Stimulated activated CD8-positive, alpha-beta memory T cell treated with anti-CD3 and anti-CD28 coated beads, Interleukin-4, amount 100 ng/mL, for 4 hours (primary cell): Measurements from ENCODE around the gene ANXA2R.
"Not testable (repeated sequence)": the region's sequence is repeated elsewhere in the genome, so short reads cannot be mapped to it uniquely, and the experiment has no call there.

ENCODE experiments used
- DNase-seq, 2 donors: peaks; one replicate each; pipeline ENCODE4 v3.0.0-alpha.2; 2020; ENCODE audit warnings: low read depth in 2 of 2, low spot score in 1 of 2

ANXA2R gene

DNA sequence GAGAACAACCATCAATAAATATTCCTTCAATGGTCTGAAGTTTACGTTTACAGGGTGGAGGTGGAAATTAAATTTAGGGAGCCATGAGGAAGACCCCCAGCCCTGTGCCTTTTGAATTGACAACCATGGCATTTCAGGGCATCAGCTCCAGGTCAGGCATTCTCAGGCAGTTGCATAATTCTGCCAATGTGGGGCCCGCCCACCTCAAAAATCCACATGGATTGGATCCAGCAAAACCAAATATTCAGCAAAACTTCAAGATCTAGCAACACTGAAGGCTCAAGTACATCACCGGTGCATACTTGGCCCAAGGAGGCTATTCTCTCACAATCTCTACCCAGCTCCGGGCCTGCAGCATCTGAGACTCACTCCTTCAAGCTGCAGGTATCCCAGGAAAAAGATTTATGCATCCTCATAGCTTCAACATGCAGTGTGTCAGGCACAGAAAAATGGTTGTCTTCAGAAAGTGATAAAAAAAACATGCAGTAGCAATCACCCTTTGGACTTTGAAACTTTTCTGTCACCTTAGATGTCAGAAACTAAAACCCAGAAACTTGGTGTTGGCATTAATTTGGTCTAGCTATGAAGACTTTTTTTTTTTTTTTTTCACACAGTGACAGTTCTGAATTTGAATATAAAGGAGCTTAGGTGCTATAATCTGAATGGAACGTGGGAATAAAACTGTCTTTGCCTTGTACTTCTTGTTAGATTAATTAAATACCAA is 21.4 kb upstream of the ANXA2R start:
- no peak for DNase-seq

DNA sequence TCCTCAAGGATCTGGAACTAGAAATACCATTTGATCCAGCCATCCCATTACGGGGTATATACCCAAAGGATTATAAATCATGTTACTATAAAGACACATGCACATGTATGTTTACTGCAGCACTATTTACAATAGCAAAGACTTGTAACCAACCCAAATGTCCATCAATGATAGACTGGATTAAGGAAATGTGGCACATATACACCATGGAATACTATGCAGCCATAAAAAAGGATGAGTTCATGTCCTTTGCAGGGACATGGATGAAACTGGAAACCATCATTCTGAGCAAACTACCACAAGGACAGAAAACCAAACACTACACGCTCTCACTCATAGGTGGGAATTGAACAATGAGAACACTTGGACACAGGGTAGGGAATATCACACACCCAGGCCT is 19.9 kb upstream of the ANXA2R start:
- not testable (repeated sequence) for DNase-seq

DNA sequence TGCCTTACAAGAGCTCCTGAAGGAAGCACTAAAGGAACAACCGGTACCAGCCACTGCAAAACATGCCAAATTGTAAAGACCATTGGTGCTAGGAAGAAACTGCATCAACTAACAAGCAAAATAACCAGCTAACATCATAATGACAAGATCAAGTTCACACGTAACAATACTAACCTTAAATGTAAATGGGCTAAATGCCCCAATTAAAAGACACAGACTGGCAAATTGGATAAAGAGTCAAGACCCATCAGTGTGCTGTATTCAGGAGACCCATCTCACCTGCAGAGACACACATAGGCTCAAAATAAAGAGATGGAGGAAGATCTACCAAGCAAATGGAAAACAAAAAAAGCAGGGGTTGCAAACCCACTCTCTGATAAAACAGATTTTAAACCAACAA is 15.0 kb upstream of the ANXA2R start:
- DNase-seq = not testable (repeated sequence)

DNA sequence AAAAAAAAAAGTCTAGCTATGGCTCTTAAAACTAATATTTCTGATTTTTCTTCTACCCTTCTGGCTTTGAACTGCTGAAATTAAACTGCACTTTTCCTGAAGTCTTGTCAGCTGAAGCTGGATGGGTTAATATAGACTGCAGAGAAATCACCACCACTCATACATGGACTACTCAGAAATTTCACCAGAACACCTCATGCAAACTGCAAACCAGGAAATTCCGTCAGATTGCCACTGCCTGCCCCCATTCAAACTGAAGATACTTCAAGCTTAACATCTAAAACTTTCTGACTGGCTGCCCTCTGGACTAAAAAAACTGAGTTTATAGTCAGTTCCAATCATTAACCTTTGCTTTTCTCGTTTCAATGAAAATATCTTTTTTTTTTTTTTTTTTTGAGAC is 11.6 kb upstream of the ANXA2R start:
- no peak for DNase-seq

DNA sequence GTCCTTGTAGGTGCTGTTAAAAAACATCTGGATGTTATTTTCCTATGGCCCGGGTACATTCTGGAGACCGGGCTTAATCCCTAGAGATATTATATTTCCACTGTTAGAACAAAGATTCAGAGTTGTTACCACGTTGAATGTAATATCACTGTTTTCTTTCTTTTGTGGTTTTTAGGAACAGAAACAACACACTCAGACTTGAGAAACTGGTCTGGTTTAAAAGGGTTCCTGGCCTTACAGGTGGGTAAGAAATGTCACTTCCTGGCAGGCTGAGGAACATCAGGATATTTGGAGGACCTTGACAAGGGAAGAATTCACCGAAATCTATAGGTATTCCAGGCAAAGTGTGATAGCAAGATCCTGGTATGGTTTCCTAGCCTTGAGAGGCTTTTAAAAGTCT is 10.3 kb upstream of the ANXA2R start:
- DNase-seq = no peak

DNA sequence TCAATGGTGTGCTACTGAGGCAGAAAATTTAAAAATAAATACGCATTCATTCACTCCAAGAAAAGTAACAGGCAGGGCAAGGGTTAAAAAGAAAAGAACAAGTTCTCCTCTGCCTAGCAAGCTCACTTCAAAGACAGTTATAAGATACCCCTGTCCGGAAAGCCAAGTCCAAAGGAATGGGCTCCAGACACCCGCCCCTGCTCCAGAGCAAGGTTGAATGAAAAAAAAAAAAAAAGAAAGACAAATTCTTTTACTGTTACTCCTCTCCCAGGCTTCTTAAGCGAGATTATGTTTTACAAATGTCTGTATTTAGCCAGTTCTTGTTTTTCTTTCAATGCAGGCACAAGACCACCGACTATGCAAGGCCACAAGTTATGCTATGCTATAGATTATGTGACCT is 9.1 kb upstream of the ANXA2R start:
- DNase-seq = no peak

DNA sequence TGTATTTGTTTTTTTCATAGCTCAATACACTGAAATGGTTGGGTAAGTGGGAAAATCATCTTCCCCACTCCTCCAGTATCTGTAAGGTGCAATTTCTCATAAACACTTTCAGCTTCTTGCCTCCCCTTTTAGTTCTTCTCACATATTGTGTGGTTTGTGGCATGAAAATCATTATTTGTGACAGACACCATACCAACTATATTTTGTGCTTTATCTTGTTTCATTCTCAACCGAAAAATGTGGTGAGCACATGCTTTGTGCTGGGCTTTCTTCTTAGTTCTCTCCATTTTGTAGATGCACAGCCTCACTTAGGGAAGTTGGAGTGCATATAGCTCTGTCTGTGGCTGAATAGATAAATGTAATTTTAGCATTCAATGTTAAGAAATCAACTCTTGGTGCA is 6.4 kb upstream of the ANXA2R start:
- DNase-seq = no peak

- no peak for DNase-seq
These were observed 5.1 kb upstream of the ANXA2R start for GRCh38 chr5:43045236-43045635.

GRCh38 chr5:43044181-43044914 is 4.2 kb upstream of the ANXA2R start:
- no peak for DNase-seq

GRCh38 chr5:43043400-43043756 is 3.3 kb upstream of the ANXA2R start:
- no peak for DNase-seq

DNA sequence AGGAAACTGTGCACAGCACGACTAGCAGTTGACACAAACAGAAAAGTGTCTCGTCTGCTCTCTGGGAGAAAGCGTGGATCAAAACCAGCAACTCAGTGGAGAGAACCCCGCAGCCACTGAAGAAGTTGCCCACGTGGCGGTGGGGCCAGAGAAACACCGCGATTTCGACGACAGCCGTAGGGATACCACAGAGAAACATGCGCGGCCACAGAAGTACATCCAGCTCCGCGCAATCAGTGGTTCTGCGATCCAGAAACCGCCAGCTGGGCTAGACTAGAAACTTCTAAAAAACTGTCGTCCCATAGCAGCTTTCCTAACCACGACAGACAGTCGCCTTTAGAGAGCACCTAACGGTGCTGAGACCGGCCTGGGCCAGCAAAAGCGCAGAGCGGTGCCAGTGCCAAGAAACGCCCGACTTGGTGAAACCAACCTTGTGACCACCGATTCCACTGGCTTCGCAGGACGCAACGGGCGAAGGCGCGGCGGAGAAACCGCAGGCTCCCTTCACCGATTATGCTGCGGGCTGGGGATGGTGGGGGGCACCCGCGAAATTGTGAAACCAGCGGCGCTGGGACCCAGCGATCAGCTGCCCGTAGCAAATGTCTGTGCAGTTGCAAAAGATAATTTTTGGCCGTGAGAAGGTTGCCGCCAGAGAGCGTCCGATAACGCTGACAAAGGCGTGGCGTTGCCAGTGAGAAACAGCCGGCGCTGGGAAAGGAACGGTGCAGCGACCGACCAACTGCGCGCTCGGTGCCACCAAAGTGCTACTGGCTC is 2.7 kb upstream of the ANXA2R start:
- DNase-seq = no peak

DNA sequence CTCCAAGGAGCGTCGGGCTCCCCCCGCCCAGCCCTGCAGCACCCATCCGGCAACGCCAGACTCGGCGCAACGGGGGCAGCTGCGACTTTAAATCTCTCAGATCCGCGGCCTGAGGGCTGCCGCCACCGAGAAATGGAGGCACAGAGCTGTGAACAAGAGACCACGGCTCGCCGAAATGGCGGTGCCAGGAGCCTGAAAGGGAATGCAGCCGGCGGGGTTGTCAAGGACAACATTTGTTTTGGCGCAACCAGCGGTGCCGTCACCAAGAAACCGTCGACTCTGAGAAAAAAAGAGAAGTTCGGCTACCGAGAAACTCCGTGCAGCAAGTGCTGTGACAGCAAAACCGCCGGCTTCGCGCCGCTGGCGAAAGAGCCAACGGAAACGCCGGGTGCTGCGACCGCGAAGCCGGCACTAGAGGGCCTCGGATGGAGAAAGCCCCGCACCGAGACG is 2.1 kb upstream of the ANXA2R start:
- DNase-seq = no peak

DNA sequence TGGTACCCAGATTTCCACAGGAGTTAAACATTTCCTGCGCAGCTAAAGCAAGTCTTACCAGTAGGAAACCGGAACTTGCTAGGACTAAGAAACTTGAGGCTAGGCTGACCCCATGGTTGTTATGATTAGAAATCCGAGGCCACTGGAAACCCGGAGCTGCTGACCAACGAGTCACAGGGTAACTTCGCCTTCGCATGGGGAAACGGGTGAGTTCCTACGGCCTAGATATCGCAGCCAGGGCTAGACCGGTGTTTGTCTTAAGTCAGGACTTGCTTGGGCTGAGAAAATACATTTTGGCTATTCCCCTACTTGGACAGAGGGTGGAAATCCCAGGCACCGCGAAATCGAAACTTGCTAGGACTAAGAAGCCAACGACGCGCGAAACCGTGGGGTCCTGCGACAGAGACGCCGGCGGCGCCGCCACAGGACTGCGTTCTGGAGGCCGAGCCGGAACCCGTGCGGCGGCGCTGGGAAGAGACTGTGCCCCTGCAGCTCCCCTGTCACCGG is 1.6 kb upstream of the ANXA2R start:
- DNase-seq = no peak

DNA sequence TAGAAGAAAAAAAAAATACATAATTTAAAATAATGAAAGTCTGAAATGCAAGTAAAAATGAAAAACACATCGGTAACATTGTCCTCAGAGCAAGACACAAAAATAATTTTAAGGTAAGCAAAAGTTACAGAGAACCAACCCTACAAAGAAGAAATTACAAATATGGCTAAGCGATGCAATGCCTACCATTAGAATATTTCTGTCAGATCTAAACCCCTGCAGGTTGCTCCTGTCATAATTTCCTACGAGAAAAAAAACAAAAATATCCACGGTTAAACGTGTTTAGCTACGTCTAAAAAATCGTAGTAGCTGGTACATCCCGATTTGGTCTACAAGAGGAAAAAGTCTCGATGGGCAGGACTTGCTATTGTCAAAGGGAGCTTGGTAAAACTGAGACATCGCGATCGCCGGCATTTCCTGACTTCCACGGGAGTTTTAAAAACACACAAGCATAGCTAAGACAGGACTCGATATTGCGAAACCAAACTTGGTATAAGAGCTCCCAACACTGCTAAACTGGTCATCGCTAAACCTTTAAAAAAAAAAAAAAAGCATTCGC is 1.1 kb upstream of the ANXA2R start:
- no peak for DNase-seq

GRCh38 chr5:43039471-43040286 is 440 bp downstream of the ANXA2R start:
- DNase-seq = no peak

DNA sequence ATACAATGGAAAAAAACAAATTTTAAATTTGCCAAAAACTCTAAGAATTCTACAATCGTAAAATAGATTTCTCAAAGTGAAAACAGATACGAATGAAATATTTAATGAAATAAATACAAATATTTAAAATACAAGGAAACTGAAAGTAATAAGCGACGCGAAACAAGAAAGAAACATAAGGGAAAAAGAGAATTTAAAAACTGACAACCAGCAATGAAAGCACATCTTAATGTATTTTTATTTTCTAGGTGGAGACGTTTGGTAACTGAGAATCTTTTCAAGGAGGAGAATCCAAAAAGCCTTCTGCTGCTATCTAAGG is 1.0 kb downstream of the ANXA2R start:
- DNase-seq = no peak

DNA sequence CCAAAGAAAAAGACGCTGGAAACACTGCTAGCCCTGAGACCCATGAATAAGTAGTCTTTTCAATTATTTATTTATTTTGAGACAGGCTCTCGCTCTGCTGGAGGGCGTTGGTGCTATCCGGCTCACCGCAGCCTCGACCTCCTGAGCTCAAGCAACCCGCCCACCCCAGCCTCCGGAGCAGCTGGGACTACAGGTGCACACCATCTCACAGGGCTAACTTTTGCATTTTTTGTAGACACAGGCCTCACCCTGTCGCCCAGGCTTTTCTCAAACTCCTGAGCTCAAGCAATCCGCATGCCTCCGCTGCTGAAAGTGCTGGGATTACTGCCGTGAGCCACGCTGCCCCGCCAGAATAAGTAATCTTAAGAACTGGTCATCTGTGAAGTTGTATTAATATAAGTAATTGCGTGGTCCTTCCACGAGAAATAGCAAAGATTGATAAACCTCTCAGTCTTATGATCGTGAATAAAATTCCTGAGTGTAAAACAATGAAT is 1.6 kb downstream of the ANXA2R start:
- DNase-seq = no peak

DNA sequence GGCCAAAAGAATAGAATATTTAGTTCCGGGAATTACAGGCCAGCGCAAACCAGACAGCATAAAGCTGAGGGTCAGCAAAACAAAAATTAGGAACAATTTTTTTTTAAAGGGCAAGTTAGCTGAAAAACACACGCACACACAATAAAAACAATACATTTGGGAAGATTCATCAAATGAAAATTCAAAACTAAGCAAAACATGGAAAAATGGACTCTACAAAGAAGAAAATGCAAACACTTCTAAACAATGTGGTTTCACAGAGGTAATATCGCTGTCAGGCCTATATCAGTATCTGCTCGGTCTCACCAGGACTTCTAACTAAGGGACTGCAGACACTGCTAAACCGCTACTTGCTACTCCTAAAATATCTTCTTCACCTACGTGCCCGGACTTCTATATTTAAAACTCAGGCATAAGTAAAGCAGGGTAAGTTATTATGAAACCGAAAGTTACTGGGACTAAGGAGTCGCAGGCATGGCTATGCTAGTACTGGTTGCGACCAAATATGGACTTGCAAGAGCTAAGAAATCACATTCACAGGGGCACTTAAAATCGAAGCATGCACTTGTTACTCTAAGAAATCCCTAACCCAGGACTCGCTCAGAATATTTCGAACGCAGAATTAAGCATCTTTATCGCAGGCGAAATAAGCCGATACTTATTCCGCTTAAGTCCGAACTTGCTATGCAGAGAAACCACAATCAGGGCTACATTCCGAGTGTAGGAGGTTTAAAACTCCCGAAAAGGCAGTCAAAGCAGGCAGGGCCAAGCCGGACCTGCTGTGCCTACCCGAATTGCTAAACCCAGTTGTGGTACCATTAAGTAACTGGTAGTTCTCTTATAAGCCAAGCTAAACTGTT is 2.3 kb downstream of the ANXA2R start:
- no peak for DNase-seq

DNA sequence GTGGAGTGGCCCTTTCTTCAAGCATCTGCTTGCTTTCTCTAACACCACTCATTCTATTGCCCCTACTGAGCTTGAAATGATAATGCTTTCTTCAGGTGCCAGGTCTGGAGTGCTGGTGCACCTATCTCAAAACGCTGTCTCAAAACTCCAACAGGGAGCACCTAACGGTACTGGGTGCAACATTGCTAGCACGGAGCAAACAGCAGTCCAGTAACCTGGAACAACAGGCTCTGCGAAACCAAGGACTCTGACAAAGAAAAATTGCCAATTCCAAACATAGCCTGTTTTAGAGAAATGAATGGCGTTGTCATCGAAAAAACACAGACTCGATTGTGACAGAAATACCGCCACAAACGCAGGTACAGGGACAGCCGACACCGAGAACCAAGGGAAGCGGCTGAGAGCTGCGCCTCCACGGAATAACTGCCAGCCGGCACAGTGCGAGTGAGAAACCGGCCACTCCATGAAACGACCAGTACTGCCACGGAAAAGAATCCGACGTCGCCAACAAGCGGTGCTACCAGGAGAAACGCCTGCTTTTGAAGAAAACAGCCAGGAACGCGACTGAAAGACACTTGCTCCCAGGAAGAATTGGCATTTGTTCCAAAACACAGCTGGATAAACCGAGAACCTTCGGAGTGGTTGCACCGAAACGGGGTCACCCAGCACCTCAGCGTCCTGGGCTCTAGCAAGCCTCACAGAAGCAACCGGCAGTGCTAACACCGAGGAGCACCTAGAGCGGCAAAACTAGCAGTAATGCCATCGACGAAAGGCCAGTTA is 3.1 kb downstream of the ANXA2R start:
- DNase-seq = no peak
